Sigmoid colon (tissue), 4 donors: ENCODE data around the gene OR52L1.

Experiments used
- CTCF ChIP-seq, 4 experiments: fragments of 450-650 bp in 3 of 4; fragments of 200-600 bp in 1 of 4; IDR thresholded peaks; one replicate each; pipeline ENCODE4 v1.5.1; 2016 to 2019; ENCODE audit warnings: antibody characterized with exemption in 4 of 4, mild to moderate bottlenecking in 3 of 4, moderate library complexity in 2 of 4
- EP300 ChIP-seq, 4 donors: sonication (generic); formaldehyde crosslinking; IDR thresholded peaks; one replicate each; pipeline ENCODE4 v1.6.1; 2017; ENCODE audit warnings: antibody characterized with exemption in 4 of 4
- POLR2A ChIP-seq, 2 donors: fragments of 450-650 bp; IDR thresholded peaks; one replicate each; pipeline ENCODE4 v1.6.1; 2016; ENCODE audit warnings: antibody characterized with exemption in 2 of 2, mild to moderate bottlenecking in 2 of 2, moderate library complexity in 2 of 2
- POLR2AphosphoS5 ChIP-seq, 4 donors: sonication (generic); formaldehyde crosslinking; IDR thresholded peaks; one replicate each; pipeline ENCODE4 v1.6.1; 2017; ENCODE audit warnings: antibody characterized with exemption in 4 of 4

- TF ChIP-seq CTCF (IDR thresholded peaks at IDR 0.05) (no peak), POLR2AphosphoS5 (IDR thresholded peaks at IDR 0.05) (no peak), POLR2A (IDR thresholded peaks at IDR 0.05) (no peak), EP300 (IDR thresholded peaks at IDR 0.05) (no peak)
Measured at GRCh38 chr11:5967708-5968107, 19.1 kb downstream of the OR52L1 start.
